ENCODE results near the gene PPP1R10. TPM values are rescaled to one million over a fixed set of nuclear protein-coding genes. Genes with fewer than 3 reads are reported as not detected.

Gene PPP1R10
- total and polyA plus RNA-seq, 2 of the 13 experiments (the other 11 are each of a cell fraction or from before 2014, with no cell fraction given) = 26.3 to 38.4 TPM

DNA sequence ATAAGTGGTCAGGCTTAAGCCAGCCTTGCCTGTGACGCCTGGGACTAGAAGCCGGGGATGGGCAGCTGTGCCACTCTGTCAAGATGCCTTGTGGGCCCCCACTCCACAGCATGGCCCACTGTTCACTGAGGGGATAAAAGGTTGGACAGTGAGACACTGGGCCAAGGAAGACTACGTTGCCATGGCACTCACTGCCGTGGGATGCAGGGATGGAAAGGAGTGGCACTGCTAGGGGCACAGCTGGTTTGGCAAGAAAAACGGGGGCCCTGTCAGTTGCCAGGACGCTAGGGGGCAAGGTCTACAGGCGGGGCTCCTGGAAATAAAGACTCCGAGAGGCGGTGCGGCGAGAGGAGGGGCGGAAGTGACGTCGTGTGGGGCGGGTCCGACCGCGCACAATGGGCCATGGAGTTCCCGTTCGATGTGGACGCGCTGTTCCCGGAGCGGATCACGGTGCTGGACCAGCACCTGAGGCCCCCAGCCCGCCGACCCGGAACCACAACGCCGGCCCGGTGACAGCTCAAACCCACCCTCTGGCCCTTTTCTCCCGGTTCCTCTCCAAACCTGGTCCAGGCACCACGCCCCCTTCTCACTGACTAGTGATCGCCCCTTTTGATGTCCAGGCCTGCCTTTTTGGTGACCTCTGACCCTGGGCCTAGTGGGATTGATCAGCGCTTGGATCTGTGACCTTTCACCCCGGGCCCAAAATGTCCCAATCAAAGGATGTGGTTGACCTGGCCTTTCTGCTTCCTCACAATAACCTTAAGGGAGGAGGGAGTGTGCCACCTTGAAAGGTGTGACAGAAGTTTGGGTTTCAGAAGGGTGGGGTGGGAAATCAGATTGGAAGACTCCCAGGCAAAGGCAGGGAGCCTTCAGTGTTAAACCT is 9.7 kb upstream of the PPP1R10 start, which contains the start of gene ATAT1 (continued):
- no peak; the same call in 1 of the 2 replicates for TF ChIP-seq SNAPC2 (CRISPR knock-in tag; IDR thresholded peaks at IDR 0.05)
- no peak for TF ChIP-seq LCORL (IDR thresholded peaks at IDR 0.05)
- peak; percentile 82 for TF ChIP-seq LCORL (CRISPR knock-in tag; IDR thresholded peaks at IDR 0.05)
- no peak for TF ChIP-seq SP1 (IDR thresholded peaks at IDR 0.05)
- peak; percentile 84 for TF ChIP-seq SP1 (CRISPR knock-in tag; IDR thresholded peaks at IDR 0.05)
- TF ChIP-seq FOXK1 (CRISPR knock-in tag; IDR thresholded peaks at IDR 0.05; ENCODE audit: borderline replicate concordance, low read depth) = peak; percentile 78
- TF ChIP-seq ZNF451 (CRISPR knock-in tag; IDR thresholded peaks at IDR 0.05) = no peak
- peak; percentile 74; the same call in 1 of the 2 replicates for TF ChIP-seq ZNF275 (CRISPR knock-in tag; IDR thresholded peaks at IDR 0.05; ENCODE audit: borderline replicate concordance)
- TF ChIP-seq ZNF790 (CRISPR knock-in tag; IDR thresholded peaks at IDR 0.05; ENCODE audit: borderline replicate concordance) = 0 out of 2 replicates have a peak, but pooled peaks have one; percentile 72
- TF ChIP-seq ZNF407 (CRISPR knock-in tag; IDR thresholded peaks at IDR 0.05; ENCODE audit: not compliant biosample characterization) = peak; percentile 80
- TF ChIP-seq FOXP4 (CRISPR knock-in tag; IDR thresholded peaks at IDR 0.05) = peak; percentile 71
- TF ChIP-seq PHF5A (CRISPR knock-in tag; IDR thresholded peaks at IDR 0.05; ENCODE audit: low read depth, unreplicated experiment) = no peak
- TF ChIP-seq ZNF496 (CRISPR knock-in tag; IDR thresholded peaks at IDR 0.05; ENCODE audit: insufficient replicate concordance) = no peak
- peak; percentile 97 for TF ChIP-seq ZNF747 (CRISPR knock-in tag; IDR thresholded peaks at IDR 0.05; ENCODE audit: borderline replicate concordance)
- TF ChIP-seq, protein P1, sequence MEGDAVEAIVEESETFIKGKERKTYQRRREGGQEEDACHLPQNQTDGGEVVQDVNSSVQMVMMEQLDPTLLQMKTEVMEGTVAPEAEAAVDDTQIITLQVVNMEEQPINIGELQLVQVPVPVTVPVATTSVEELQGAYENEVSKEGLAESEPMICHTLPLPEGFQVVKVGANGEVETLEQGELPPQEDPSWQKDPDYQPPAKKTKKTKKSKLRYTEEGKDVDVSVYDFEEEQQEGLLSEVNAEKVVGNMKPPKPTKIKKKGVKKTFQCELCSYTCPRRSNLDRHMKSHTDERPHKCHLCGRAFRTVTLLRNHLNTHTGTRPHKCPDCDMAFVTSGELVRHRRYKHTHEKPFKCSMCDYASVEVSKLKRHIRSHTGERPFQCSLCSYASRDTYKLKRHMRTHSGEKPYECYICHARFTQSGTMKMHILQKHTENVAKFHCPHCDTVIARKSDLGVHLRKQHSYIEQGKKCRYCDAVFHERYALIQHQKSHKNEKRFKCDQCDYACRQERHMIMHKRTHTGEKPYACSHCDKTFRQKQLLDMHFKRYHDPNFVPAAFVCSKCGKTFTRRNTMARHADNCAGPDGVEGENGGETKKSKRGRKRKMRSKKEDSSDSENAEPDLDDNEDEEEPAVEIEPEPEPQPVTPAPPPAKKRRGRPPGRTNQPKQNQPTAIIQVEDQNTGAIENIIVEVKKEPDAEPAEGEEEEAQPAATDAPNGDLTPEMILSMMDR (CRISPR knock-in tag; IDR thresholded peaks at IDR 0.05) = peak; percentile 87
